ENCODE measurements around the gene LRMDA.
"Not testable (repeated sequence)": the region's sequence is repeated elsewhere in the genome, so short reads cannot be mapped to it uniquely, and the experiment has no call there.

Gene LRMDA

GRCh38 chr10:75613685-75614504, 182.5 kb downstream of the LRMDA start:
- H3K4me3 ChIP-seq (ENCODE audit: low read depth, low read length) = no peak overlapping the region
- DNase-seq (ENCODE audit: low read depth) = no peak

- no peak overlapping the region for H3K4me3 ChIP-seq (ENCODE audit: low read depth, low read length)
- no peak for DNase-seq (ENCODE audit: low read depth)
Measured at GRCh38 chr10:75616076-75616475, 184.7 kb downstream of the LRMDA start.

GRCh38 chr10:75616874-75617478, 185.6 kb downstream of the LRMDA start:
- DNase-seq (ENCODE audit: low read depth) = no peak
- no peak overlapping the region for H3K4me3 ChIP-seq (ENCODE audit: low read depth, low read length)

GRCh38 chr10:75617485-75618155, 186.2 kb downstream of the LRMDA start:
- no peak overlapping the region for H3K4me3 ChIP-seq (ENCODE audit: low read depth, low read length)
- no peak for DNase-seq (ENCODE audit: low read depth)

- DNase-seq (ENCODE audit: low read depth) = no peak
Measured at GRCh38 chr10:75619635-75620034, 188.2 kb downstream of the LRMDA start.

GRCh38 chr10:75620356-75620755, 188.9 kb downstream of the LRMDA start:
- no peak for DNase-seq (ENCODE audit: low read depth)
- no peak overlapping the region for H3K4me3 ChIP-seq (ENCODE audit: low read depth, low read length)

More at GRCh38 chr10:75619635-75620034, 188.2 kb downstream of the LRMDA start:
- no peak overlapping the region for H3K4me3 ChIP-seq (ENCODE audit: low read depth, low read length)

GRCh38 chr10:75621003-75621402, 189.6 kb downstream of the LRMDA start:
- H3K4me3 ChIP-seq (ENCODE audit: low read depth, low read length); DNase-seq (ENCODE audit: low read depth): not testable (repeated sequence)

GRCh38 chr10:75622503-75622902, 191.1 kb downstream of the LRMDA start:
- DNase-seq (ENCODE audit: low read depth) = no peak

GRCh38 chr10:75623310-75624093, 192.1 kb downstream of the LRMDA start:
- H3K4me3 ChIP-seq (ENCODE audit: low read depth, low read length) = no peak overlapping the region
- no peak for DNase-seq (ENCODE audit: low read depth)

More at GRCh38 chr10:75622503-75622902, 191.1 kb downstream of the LRMDA start:
- H3K4me3 ChIP-seq (ENCODE audit: low read depth, low read length) = no peak overlapping the region

GRCh38 chr10:75624638-75625037, 193.2 kb downstream of the LRMDA start:
- H3K4me3 ChIP-seq (ENCODE audit: low read depth, low read length) = no peak overlapping the region
- DNase-seq (ENCODE audit: low read depth) = no peak

GRCh38 chr10:75630746-75631145, 199.3 kb downstream of the LRMDA start:
- DNase-seq (ENCODE audit: low read depth) = no peak
- no peak overlapping the region for H3K4me3 ChIP-seq (ENCODE audit: low read depth, low read length)

- DNase-seq (ENCODE audit: low read depth) = no peak
- H3K4me3 ChIP-seq (ENCODE audit: low read depth, low read length) = no peak overlapping the region
Measured at GRCh38 chr10:75632805-75633462, 201.5 kb downstream of the LRMDA start.

GRCh38 chr10:75633568-75633967, 202.1 kb downstream of the LRMDA start:
- DNase-seq (ENCODE audit: low read depth) = no peak
- H3K4me3 ChIP-seq (ENCODE audit: low read depth, low read length) = no peak overlapping the region

GRCh38 chr10:75634947-75635346, 203.5 kb downstream of the LRMDA start:
- DNase-seq (ENCODE audit: low read depth) = no peak

GRCh38 chr10:75638752-75639151, 207.3 kb downstream of the LRMDA start:
- no peak overlapping the region for H3K4me3 ChIP-seq (ENCODE audit: low read depth, low read length)
- DNase-seq (ENCODE audit: low read depth) = no peak

More at GRCh38 chr10:75634947-75635346, 203.5 kb downstream of the LRMDA start:
- no peak overlapping the region for H3K4me3 ChIP-seq (ENCODE audit: low read depth, low read length)

GRCh38 chr10:75639736-75640135, 208.3 kb downstream of the LRMDA start:
- no peak for DNase-seq (ENCODE audit: low read depth)
- H3K4me3 ChIP-seq (ENCODE audit: low read depth, low read length) = no peak overlapping the region

GRCh38 chr10:75640381-75640780, 209.0 kb downstream of the LRMDA start:
- no peak overlapping the region for H3K4me3 ChIP-seq (ENCODE audit: low read depth, low read length)
- no peak for DNase-seq (ENCODE audit: low read depth)

GRCh38 chr10:75640803-75641202, 209.4 kb downstream of the LRMDA start:
- H3K4me3 ChIP-seq (ENCODE audit: low read depth, low read length) = no peak overlapping the region
- no peak for DNase-seq (ENCODE audit: low read depth)

- DNase-seq (ENCODE audit: low read depth) = no peak
- H3K4me3 ChIP-seq (ENCODE audit: low read depth, low read length) = no peak overlapping the region
Measured at GRCh38 chr10:75643405-75643804, 212.0 kb downstream of the LRMDA start.

Measured in skeletal muscle cell (primary cell).